ENCODE measurements around the gene RPS6KL1.

Gene RPS6KL1

DNA sequence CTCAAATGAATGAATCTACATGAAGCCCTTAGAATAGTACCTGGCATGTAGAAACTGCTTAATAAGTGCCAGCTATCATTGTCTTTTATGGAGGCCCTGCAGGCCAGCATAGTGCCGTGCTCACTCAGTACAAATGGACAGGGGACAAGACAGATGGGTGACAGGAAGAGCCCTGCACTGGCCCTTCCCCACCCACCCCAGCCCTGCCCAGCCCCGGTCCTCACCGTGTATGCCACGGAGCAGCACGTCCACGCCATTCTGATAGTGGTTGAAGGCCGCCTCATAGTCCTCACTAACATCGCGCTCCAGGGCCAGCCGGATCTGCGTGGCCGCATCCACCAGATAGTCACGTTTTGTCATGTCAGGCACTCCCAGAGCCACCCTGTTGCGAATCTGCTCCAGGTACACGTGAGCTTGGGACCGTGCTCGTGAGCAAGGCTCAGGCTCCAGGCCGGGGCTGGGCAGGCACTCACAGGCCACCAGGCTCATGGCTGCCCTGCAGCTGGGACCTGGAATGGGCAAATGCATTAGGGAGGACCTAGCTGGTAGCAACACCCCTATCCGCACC lies 1.9 kb downstream of the RPS6KL1 start:
- DNase-seq (ENCODE audit: extremely low spot score) = no peak
- CTCF ChIA-PET = interaction anchor here (0.8 to 2.9 kb wide), 2 partner anchors 16 to 60 kb away, joined by 4 to 16 read pairs; no protein-coding TSS in a partner anchor
- TF ChIP-seq ELF4 (IDR thresholded peaks at IDR 0.05) (no peak), CTBP1 (IDR thresholded peaks at IDR 0.05; ENCODE audit: borderline replicate concordance) (no peak), FOXK2 (IDR thresholded peaks at IDR 0.05) (no peak), LEF1 (IDR thresholded peaks at IDR 0.05; ENCODE audit: borderline replicate concordance) (no peak), HDGF (IDR thresholded peaks at IDR 0.05; ENCODE audit: borderline replicate concordance) (no peak), FOXM1 (IDR thresholded peaks at IDR 0.05; ENCODE audit: borderline replicate concordance) (no peak), FOXA1 (IDR thresholded peaks at IDR 0.05) (no peak), ARNT (IDR thresholded peaks at IDR 0.05) (no peak), SUZ12 (IDR thresholded peaks at IDR 0.05) (no peak), TARDBP (IDR thresholded peaks at IDR 0.05) (no peak), L3MBTL2 (conservative IDR thresholded peaks at IDR 0.05) (no peak)
- POLR2A ChIA-PET = no interaction called here

DNA sequence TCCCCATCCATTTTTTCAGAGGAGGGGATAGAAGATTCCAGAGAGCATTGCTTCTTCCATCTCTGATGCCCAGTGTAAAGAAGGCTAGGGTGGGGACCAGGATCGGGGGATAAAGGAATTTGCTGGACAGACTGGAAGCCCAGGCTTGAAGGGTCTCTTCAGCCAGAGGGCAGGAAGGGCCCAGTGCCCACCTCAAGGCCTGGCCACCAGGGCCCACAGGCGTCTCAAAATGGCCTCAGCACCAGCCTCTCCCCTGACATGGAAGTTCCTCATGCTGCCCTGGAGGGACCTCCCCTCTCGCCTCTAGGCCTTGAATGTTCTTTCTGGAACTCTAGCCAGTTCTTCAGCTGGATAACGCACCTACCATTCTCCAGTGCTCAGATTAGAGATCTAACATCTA lies 2.8 kb downstream of the RPS6KL1 start:
- TF ChIP-seq SP1 (IDR thresholded peaks at IDR 0.05) (no peak), HDGF (IDR thresholded peaks at IDR 0.05; ENCODE audit: borderline replicate concordance) (no peak), FOXM1 (IDR thresholded peaks at IDR 0.05; ENCODE audit: borderline replicate concordance) (no peak), NFRKB (IDR thresholded peaks at IDR 0.05) (no peak), FOXK2 (IDR thresholded peaks at IDR 0.05) (no peak), SUZ12 (IDR thresholded peaks at IDR 0.05) (no peak), FOXA1 (IDR thresholded peaks at IDR 0.05) (no peak), TARDBP (IDR thresholded peaks at IDR 0.05) (no peak), LEF1 (IDR thresholded peaks at IDR 0.05; ENCODE audit: borderline replicate concordance) (no peak), ELF4 (IDR thresholded peaks at IDR 0.05) (no peak), L3MBTL2 (conservative IDR thresholded peaks at IDR 0.05) (no peak), BHLHE40 (IDR thresholded peaks at IDR 0.05; ENCODE audit: borderline replicate concordance) (no peak), CTBP1 (IDR thresholded peaks at IDR 0.05; ENCODE audit: borderline replicate concordance) (no peak), ARNT (IDR thresholded peaks at IDR 0.05) (no peak), ZNF384 (IDR thresholded peaks at IDR 0.05) (no peak)
- TF ChIP-seq, protein P1, sequence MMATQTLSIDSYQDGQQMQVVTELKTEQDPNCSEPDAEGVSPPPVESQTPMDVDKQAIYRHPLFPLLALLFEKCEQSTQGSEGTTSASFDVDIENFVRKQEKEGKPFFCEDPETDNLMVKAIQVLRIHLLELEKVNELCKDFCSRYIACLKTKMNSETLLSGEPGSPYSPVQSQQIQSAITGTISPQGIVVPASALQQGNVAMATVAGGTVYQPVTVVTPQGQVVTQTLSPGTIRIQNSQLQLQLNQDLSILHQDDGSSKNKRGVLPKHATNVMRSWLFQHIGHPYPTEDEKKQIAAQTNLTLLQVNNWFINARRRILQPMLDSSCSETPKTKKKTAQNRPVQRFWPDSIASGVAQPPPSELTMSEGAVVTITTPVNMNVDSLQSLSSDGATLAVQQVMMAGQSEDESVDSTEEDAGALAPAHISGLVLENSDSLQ (IDR thresholded peaks at IDR 0.05) = no peak
- CTCF ChIA-PET = interaction anchor here (0.8 kb wide), 1 partner anchor 15 kb away, joined by 4 read pairs; no protein-coding TSS in a partner anchor
- no peak for DNase-seq (ENCODE audit: extremely low spot score)
- POLR2A ChIA-PET = no interaction called here

DNA sequence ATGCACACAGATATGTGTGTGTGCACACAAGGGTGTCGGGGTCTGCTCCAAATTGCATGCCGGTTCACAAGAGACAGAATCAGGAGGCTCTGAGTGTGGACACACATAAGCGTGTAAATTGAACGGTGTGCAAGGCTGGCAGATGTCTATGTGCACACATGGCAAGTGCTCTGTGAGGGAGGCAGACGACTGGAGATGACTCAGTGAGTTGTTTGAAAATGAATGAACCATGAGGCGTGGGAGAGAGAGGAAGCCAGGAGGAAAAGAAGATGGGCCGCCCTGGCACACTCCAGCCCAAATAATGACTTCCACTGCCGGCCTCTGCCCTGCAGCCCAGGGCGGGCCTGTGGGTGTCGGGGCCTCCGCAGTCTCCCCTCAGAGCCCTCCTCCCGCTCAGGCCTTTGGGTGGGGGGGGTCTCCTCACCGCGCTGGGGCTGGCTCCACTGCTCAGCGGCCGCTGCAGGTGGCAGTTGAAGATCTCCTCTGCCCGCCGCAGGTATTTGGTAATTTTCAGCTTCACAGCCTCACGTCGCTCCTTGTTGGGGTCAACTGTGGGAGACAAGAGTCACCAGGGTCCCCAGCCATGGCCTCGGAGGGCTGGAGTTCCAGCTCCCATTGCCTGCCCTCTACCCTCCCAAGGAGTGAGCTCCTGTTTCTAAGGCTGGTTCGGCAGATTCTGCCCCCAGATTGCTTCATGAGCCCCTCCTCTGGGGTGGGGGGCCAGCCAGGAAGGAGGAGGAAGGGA lies 3.5 kb downstream of the RPS6KL1 start:
- ChIA-PET POLR2A (interaction anchor here (0.7 kb wide), 1 partner anchor 83 kb away, joined by 3 read pairs; the partner anchor contains the start of gene EIF2B2), CTCF (interaction anchor here (0.6 kb wide), 1 partner anchor 402 kb away, joined by 4 read pairs; no protein-coding TSS in a partner anchor)
- TF ChIP-seq BHLHE40 (IDR thresholded peaks at IDR 0.05; ENCODE audit: borderline replicate concordance) (no peak), ELF4 (IDR thresholded peaks at IDR 0.05) (no peak), SUZ12 (IDR thresholded peaks at IDR 0.05) (no peak), ARNT (IDR thresholded peaks at IDR 0.05) (no peak), NFRKB (IDR thresholded peaks at IDR 0.05) (no peak), FOXA1 (IDR thresholded peaks at IDR 0.05) (no peak), FOXK2 (IDR thresholded peaks at IDR 0.05) (no peak), SP1 (IDR thresholded peaks at IDR 0.05) (no peak), TARDBP (IDR thresholded peaks at IDR 0.05) (no peak), FOXM1 (IDR thresholded peaks at IDR 0.05; ENCODE audit: borderline replicate concordance) (no peak), L3MBTL2 (conservative IDR thresholded peaks at IDR 0.05) (no peak), CTBP1 (IDR thresholded peaks at IDR 0.05; ENCODE audit: borderline replicate concordance) (no peak), HDGF (IDR thresholded peaks at IDR 0.05; ENCODE audit: borderline replicate concordance) (no peak), ZNF384 (IDR thresholded peaks at IDR 0.05) (no peak), LEF1 (IDR thresholded peaks at IDR 0.05; ENCODE audit: borderline replicate concordance) (no peak)
- TF ChIP-seq, protein P1 (IDR thresholded peaks at IDR 0.05) = no peak
- no peak for DNase-seq (ENCODE audit: extremely low spot score)

DNA sequence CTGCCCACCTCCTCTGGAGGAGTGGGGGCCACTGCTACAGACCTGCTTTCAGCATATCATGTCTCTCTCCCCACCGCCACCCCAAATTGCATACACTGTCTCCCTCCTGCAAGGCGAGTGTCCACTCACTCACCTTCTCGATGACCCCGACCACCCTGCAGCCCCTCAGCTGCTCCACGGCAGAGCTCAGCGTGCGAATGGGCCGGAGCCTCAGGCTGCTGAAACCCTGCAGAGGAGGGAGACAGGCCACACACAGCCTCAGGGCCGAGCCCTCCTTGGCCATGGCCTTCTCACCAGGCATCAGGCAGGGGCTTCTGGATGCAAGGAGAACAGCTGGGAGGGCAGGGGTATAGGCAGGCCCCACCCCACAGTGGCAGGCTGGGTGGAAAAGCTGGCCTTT lies 4.7 kb downstream of the RPS6KL1 start:
- ChIA-PET POLR2A (no interaction called here), CTCF (interaction anchor here (1.1 kb wide), 1 partner anchor 12 kb away, joined by 6 read pairs; no protein-coding TSS in a partner anchor)
- DNase-seq (ENCODE audit: extremely low spot score) = no peak
- TF ChIP-seq BHLHE40 (IDR thresholded peaks at IDR 0.05; ENCODE audit: borderline replicate concordance) (no peak), CTBP1 (IDR thresholded peaks at IDR 0.05; ENCODE audit: borderline replicate concordance) (no peak), SP1 (IDR thresholded peaks at IDR 0.05) (no peak), TARDBP (IDR thresholded peaks at IDR 0.05) (no peak), FOXK2 (IDR thresholded peaks at IDR 0.05) (no peak), SUZ12 (IDR thresholded peaks at IDR 0.05) (no peak), L3MBTL2 (conservative IDR thresholded peaks at IDR 0.05) (no peak), HDGF (IDR thresholded peaks at IDR 0.05; ENCODE audit: borderline replicate concordance) (no peak), NFRKB (IDR thresholded peaks at IDR 0.05) (no peak), FOXA1 (IDR thresholded peaks at IDR 0.05) (no peak), ELF4 (IDR thresholded peaks at IDR 0.05) (no peak), FOXM1 (IDR thresholded peaks at IDR 0.05; ENCODE audit: borderline replicate concordance) (no peak), ZNF384 (IDR thresholded peaks at IDR 0.05) (no peak), LEF1 (IDR thresholded peaks at IDR 0.05; ENCODE audit: borderline replicate concordance) (no peak), ARNT (IDR thresholded peaks at IDR 0.05) (no peak)

DNA sequence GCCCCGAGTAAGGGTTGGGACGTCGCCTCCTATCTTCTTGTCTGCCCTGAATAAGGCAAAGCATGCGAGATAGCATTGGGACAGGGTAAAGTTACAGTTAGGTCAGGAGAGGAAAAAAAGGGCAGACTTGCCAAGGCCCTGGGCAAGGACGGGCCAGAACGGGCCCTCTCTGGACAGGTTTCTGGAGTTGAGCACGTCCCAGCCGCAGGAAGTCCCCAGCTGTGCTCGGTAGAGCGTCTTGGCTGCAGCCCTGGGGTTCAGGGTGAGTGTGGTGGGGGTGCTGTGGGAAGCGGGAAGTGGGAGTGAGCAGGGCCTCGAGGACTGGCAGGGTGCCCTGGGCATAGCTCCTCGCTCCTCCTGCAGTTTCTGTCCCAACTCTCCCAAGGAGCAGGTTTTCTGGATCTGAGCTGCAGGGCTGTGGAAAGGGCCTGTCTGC lies 5.4 kb downstream of the RPS6KL1 start:
- POLR2A ChIA-PET = no interaction called here
- TF ChIP-seq FOXM1 (IDR thresholded peaks at IDR 0.05; ENCODE audit: borderline replicate concordance) (no peak), ARNT (IDR thresholded peaks at IDR 0.05) (no peak), TARDBP (IDR thresholded peaks at IDR 0.05) (no peak), FOXK2 (IDR thresholded peaks at IDR 0.05) (no peak), ZNF384 (IDR thresholded peaks at IDR 0.05) (no peak), CTBP1 (IDR thresholded peaks at IDR 0.05; ENCODE audit: borderline replicate concordance) (no peak), HDGF (IDR thresholded peaks at IDR 0.05; ENCODE audit: borderline replicate concordance) (no peak), SP1 (IDR thresholded peaks at IDR 0.05) (no peak)
- CTCF ChIA-PET = interaction anchor here (1.1 kb wide), 1 partner anchor 12 kb away, joined by 6 read pairs; no protein-coding TSS in a partner anchor
- DNase-seq (ENCODE audit: extremely low spot score) = no peak
